ENCODE results near the gene SPDEF. TPM values are rescaled to one million over a fixed set of nuclear protein-coding genes. Genes with fewer than 3 reads are reported as not detected.

SPDEF gene
- total RNA-seq, 4 donors from 2014 or later = 9.0 to 57.3 (median 31.5) TPM

DNA sequence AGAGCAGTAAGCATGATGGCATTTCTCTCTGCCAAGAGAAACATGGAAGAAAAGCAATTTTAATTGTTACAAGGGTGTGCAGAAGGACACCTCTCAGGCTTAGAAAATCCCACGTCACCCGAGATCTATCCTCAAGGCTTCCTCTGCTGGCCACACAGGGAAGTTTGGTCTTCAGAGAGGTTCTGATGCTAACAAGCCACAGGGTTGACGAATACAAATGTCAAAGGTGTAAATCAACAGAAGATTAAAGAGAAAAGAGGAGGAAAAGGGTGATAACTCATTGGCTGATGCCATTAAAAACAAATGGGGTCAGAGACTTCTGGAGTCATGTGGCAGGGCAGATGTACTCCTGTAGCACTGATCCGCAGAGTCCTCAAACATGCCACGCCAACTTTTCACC, 33.6 kb upstream of the SPDEF start:
- WGBS, 2 donors (ENCODE audit: low coverage in 1 of 2) = 86 to 93% methylated on average over 5 of the region's 5 CpGs
- TF ChIP-seq POLR2A (IDR thresholded peaks at IDR 0.05) (no peak), POLR2AphosphoS5 (IDR thresholded peaks at IDR 0.05) (no peak), EP300 (IDR thresholded peaks at IDR 0.05; ENCODE audit: low read depth) (no peak)
- TF ChIP-seq, protein P1, sequence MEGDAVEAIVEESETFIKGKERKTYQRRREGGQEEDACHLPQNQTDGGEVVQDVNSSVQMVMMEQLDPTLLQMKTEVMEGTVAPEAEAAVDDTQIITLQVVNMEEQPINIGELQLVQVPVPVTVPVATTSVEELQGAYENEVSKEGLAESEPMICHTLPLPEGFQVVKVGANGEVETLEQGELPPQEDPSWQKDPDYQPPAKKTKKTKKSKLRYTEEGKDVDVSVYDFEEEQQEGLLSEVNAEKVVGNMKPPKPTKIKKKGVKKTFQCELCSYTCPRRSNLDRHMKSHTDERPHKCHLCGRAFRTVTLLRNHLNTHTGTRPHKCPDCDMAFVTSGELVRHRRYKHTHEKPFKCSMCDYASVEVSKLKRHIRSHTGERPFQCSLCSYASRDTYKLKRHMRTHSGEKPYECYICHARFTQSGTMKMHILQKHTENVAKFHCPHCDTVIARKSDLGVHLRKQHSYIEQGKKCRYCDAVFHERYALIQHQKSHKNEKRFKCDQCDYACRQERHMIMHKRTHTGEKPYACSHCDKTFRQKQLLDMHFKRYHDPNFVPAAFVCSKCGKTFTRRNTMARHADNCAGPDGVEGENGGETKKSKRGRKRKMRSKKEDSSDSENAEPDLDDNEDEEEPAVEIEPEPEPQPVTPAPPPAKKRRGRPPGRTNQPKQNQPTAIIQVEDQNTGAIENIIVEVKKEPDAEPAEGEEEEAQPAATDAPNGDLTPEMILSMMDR (IDR thresholded peaks at IDR 0.05) = no peak
- H3K36me3 ChIP-seq = no peaks in the 10 kb centered on the region
- peaks cover 0 to 14% (median 0%) of the 10 kb centered on the region in 4 donors for H3K4me1 ChIP-seq
- H3K27me3 ChIP-seq = no peaks in the 10 kb centered on the region
- DNase-seq = no peak
- H3K9me3 ChIP-seq = no peaks in the 10 kb centered on the region
- no peak overlapping the region for H3K27ac ChIP-seq
- in situ Hi-C loops (cut with MboI; ENCODE audit: low pct_ligation_motif_present in 1 of 4, low pct_unique_long_range_greater_than_20kb in 1 of 4, low sequenced_read_pairs in 3 of 4) (no loop called here), intact Hi-C loops (cut with DNase I; ENCODE audit: low total_unique reads) (no loop called here)
- no peak overlapping the region for H3K4me3 ChIP-seq

DNA sequence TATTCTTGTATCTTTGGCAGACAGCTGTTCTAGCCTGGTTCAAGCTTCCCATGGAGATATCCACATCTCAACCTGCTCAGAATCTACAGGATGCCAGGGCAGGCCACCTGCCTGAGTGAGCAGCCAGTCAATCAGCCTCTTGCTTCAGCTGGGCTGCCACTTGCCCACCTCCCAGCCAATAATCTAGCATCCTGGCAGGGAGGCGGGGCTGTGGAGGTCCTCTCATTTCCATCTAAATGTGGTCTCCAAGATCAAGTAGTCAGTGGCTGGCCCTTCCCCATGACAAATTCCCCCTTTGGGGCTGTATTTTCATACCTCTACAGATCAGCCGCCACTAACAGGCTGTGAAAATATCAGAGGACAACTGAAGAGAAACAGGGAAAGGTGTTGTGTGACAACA, 33.0 kb upstream of the SPDEF start:
- WGBS, 2 donors (ENCODE audit: low coverage in 1 of 2) = 17 to 100% methylated on average over 1 to 2 of the region's 2 CpGs
- intact Hi-C loops (cut with DNase I; ENCODE audit: low total_unique reads) = no loop called here
- Histone ChIP-seq H3K27ac (no peak overlapping the region), H3K27me3 (no peaks in the 10 kb centered on the region), H3K36me3 (no peaks in the 10 kb centered on the region), H3K4me1 (peaks cover 0 to 14% (median 0%) of the 10 kb centered on the region in 4 donors), H3K9me3 (no peaks in the 10 kb centered on the region), H3K4me3 (no peak overlapping the region)
- in situ Hi-C loops (cut with MboI; ENCODE audit: low pct_ligation_motif_present in 1 of 4, low pct_unique_long_range_greater_than_20kb in 1 of 4, low sequenced_read_pairs in 3 of 4) = no loop called here
- no peak for DNase-seq
- no peak for TF ChIP-seq POLR2AphosphoS5 (IDR thresholded peaks at IDR 0.05)
- no peak for TF ChIP-seq POLR2A (IDR thresholded peaks at IDR 0.05)
- TF ChIP-seq, protein P1 (IDR thresholded peaks at IDR 0.05) = no peak
- no peak for TF ChIP-seq EP300 (IDR thresholded peaks at IDR 0.05; ENCODE audit: low read depth)

DNA sequence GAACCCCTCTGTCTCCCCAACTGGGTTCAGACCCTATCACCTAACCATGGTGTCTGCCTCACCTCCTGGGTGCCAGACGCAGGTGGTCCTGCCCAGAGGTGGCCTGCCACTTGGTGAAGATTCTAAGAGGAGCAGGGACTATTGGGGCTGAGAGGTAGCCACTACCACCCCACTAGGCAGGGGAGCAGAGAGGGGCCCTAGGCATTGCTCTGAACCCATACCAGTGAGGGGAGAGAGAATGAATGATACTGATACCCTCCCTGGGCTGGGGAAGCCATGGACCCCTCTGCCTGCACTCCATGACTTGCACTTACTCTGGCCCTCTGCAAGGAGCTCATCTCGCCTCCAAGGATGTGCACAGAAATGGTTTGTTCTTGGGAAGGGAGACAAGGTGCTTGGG, 31.7 kb upstream of the SPDEF start:
- intact Hi-C loops (cut with DNase I; ENCODE audit: low total_unique reads) (no loop called here), in situ Hi-C loops (cut with MboI; ENCODE audit: low pct_ligation_motif_present in 1 of 4, low pct_unique_long_range_greater_than_20kb in 1 of 4, low sequenced_read_pairs in 3 of 4) (no loop called here)
- TF ChIP-seq EP300 (IDR thresholded peaks at IDR 0.05; ENCODE audit: low read depth) (no peak), POLR2A (IDR thresholded peaks at IDR 0.05) (no peak), POLR2AphosphoS5 (IDR thresholded peaks at IDR 0.05) (no peak)
- Histone ChIP-seq H3K36me3 (no peaks in the 10 kb centered on the region), H3K4me1 (peaks cover 0 to 14% (median 0%) of the 10 kb centered on the region in 4 donors), H3K27me3 (no peaks in the 10 kb centered on the region), H3K4me3 (no peak overlapping the region), H3K27ac (no peak overlapping the region), H3K9me3 (no peaks in the 10 kb centered on the region)
- no peak for DNase-seq
- WGBS, 2 donors (ENCODE audit: low coverage in 1 of 2) = 95% methylated on average over 2 of the region's 2 CpGs; no CpG with 5 or more reads in 1 of the 2 donors

DNA sequence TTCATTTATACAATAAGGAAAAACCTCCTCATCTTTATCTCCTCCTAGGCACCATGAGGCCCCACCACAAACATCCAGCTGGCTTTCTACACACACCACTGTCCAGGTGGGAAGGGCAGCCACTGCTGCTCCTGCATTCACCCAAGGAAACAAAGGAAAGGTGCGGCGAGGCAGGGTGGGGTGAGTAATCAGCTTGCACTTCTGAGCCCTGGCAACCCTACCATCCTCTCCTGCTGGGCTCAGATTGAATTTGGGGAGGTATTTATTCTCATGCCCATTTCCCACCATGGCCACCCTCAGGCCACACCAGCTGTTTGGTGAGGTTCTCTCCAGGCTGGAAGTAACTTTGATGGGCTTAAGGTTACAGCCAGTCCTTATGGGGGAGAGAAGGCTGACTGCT, 31.2 kb upstream of the SPDEF start:
- WGBS, 2 donors (ENCODE audit: low coverage in 1 of 2) = 69% methylated on average over 2 of the region's 2 CpGs; no CpG with 5 or more reads in 1 of the 2 donors
- peaks cover 0 to 14% (median 0%) of the 10 kb centered on the region in 4 donors for H3K4me1 ChIP-seq
- no peak overlapping the region for H3K4me3 ChIP-seq
- H3K36me3 ChIP-seq = no peaks in the 10 kb centered on the region
- no peaks in the 10 kb centered on the region for H3K27me3 ChIP-seq
- no peak for TF ChIP-seq POLR2AphosphoS5 (IDR thresholded peaks at IDR 0.05)
- no peak for TF ChIP-seq EP300 (IDR thresholded peaks at IDR 0.05; ENCODE audit: low read depth)
- TF ChIP-seq, protein P1 (IDR thresholded peaks at IDR 0.05) = no peak
- no peak for TF ChIP-seq POLR2A (IDR thresholded peaks at IDR 0.05)
- intact Hi-C loops (cut with DNase I; ENCODE audit: low total_unique reads) (no loop called here), in situ Hi-C loops (cut with MboI; ENCODE audit: low pct_ligation_motif_present in 1 of 4, low pct_unique_long_range_greater_than_20kb in 1 of 4, low sequenced_read_pairs in 3 of 4) (no loop called here)
- peak overlapping the region in 1 of 4 donors; percentile 24 for H3K27ac ChIP-seq
- peak; percentile 35 for DNase-seq
- H3K9me3 ChIP-seq = no peaks in the 10 kb centered on the region
